NCI-H2029 (cell line): ENCODE data around the gene CAPSL.
"Not testable (repeated sequence)": the region's sequence is repeated elsewhere in the genome, so short reads cannot be mapped to it uniquely, and the experiment has no call there.

Experiments used
- DNase-seq: peaks from one replicate; lab custom pipeline; 2025; lab: John Stamatoyannopoulos, UW

The CAPSL gene

GRCh38 chr5:35904443-35905132 lies 33.8 kb downstream of the CAPSL start:
- DNase-seq: no peak

GRCh38 chr5:35903631-35904203 lies 34.7 kb downstream of the CAPSL start:
- no peak for DNase-seq

- DNase-seq: no peak
These were observed 36.3 kb downstream of the CAPSL start for GRCh38 chr5:35902046-35902672.

GRCh38 chr5:35900972-35901695 lies 37.3 kb downstream of the CAPSL start:
- DNase-seq: no peak

- no peak for DNase-seq
These were observed 38.6 kb downstream of the CAPSL start for GRCh38 chr5:35899800-35900199.

- no peak for DNase-seq
These were observed 39.3 kb downstream of the CAPSL start for GRCh38 chr5:35898952-35899660.

- no peak for DNase-seq
These were observed 44.3 kb downstream of the CAPSL start for GRCh38 chr5:35894131-35894530.

- DNase-seq: not testable (repeated sequence)
These were observed 45.6 kb downstream of the CAPSL start for GRCh38 chr5:35892799-35893198.

GRCh38 chr5:35890021-35891020 lies 48.1 kb downstream of the CAPSL start:
- DNase-seq: no peak

- DNase-seq: no peak
These were observed 50.9 kb downstream of the CAPSL start for GRCh38 chr5:35887321-35888100.

- no peak for DNase-seq
These were observed 52.0 kb downstream of the CAPSL start for GRCh38 chr5:35886381-35886780.

GRCh38 chr5:35884773-35885172 lies 53.6 kb downstream of the CAPSL start:
- DNase-seq: no peak

GRCh38 chr5:35884191-35884769 lies 54.1 kb downstream of the CAPSL start:
- no peak for DNase-seq

- no peak for DNase-seq
These were observed 56.7 kb downstream of the CAPSL start for GRCh38 chr5:35881758-35882157.

GRCh38 chr5:35880156-35880555 lies 58.3 kb downstream of the CAPSL start:
- no peak for DNase-seq

- DNase-seq: no peak
These were observed 58.8 kb downstream of the CAPSL start for GRCh38 chr5:35879649-35880048.

- no peak for DNase-seq
These were observed 59.3 kb downstream of the CAPSL start for GRCh38 chr5:35879096-35879495.

- DNase-seq: no peak
These were observed 60.3 kb downstream of the CAPSL start for GRCh38 chr5:35878079-35878478.

GRCh38 chr5:35877655-35878054 lies 60.8 kb downstream of the CAPSL start:
- DNase-seq: no peak

- no peak for DNase-seq
These were observed 61.5 kb downstream of the CAPSL start for GRCh38 chr5:35876922-35877321.
